Duodenal mucosa (tissue), 2 donors: ENCODE data around the gene SLMAP.

Experiments
- H3K27ac ChIP-seq: one replicate; pipeline ENCODE4 v1.7.0; 2013; ENCODE audit warnings: low read depth, low read length
- H3K27me3 ChIP-seq, 2 donors: one replicate each; pipeline ENCODE4 v1.7.0; 2013; ENCODE audit warnings: low read length in 2 of 2, control low read depth in 1 of 2; ENCODE audit not compliant: insufficient read depth in 2 of 2, control insufficient read depth in 1 of 2
- H3K36me3 ChIP-seq, 2 donors: one replicate each; pipeline ENCODE4 v1.7.0; 2013; ENCODE audit warnings: low read length in 2 of 2, control low read depth in 1 of 2; ENCODE audit not compliant: insufficient read depth in 2 of 2, control insufficient read depth in 1 of 2
- H3K4me1 ChIP-seq, 2 donors: one replicate each; pipeline ENCODE4 v1.7.0; 2013; ENCODE audit warnings: low read length in 2 of 2, control low read depth in 1 of 2; ENCODE audit not compliant: insufficient read depth in 2 of 2, control insufficient read depth in 1 of 2
- H3K4me3 ChIP-seq, 2 donors: one replicate each; pipeline ENCODE4 v1.7.0; 2013; ENCODE audit warnings: low read length in 2 of 2, low read depth in 1 of 2
- H3K9ac ChIP-seq, 2 donors: one replicate each; pipeline ENCODE4 v1.7.0; 2013; ENCODE audit warnings: low read length in 2 of 2, low read depth in 1 of 2
- H3K9me3 ChIP-seq, 2 donors: one replicate each; pipeline ENCODE4 v1.7.0; 2013; ENCODE audit warnings: low read length in 2 of 2, control low read depth in 1 of 2; ENCODE audit not compliant: control insufficient read depth in 1 of 2

The SLMAP gene

GRCh38 chr3:57973715-57974477, 217.8 kb downstream of the SLMAP start:
- Histone ChIP-seq H3K9me3 (no peaks in the 10 kb centered on the region), H3K4me3 (no peak overlapping the region), H3K27ac (no peak overlapping the region), H3K9ac (no peak overlapping the region), H3K36me3 (no peaks in the 10 kb centered on the region), H3K4me1 (peaks cover 47 to 68% of the 10 kb centered on the region in 2 donors), H3K27me3 (no peaks in the 10 kb centered on the region)

GRCh38 chr3:57974796-57975388, 218.8 kb downstream of the SLMAP start:
- H3K4me1 ChIP-seq, result peaks cover 42 to 67% of the 10 kb centered on the region in 2 donors
- no peaks in the 10 kb centered on the region for H3K9me3 ChIP-seq
- no peak overlapping the region for H3K27ac ChIP-seq
- H3K36me3 ChIP-seq, result no peaks in the 10 kb centered on the region
- no peak overlapping the region for H3K9ac ChIP-seq
- no peak overlapping the region for H3K4me3 ChIP-seq
- no peaks in the 10 kb centered on the region for H3K27me3 ChIP-seq

- Histone ChIP-seq H3K9me3 (no peaks in the 10 kb centered on the region), H3K4me3 (no peak overlapping the region), H3K27ac (no peak overlapping the region), H3K4me1 (peaks cover 34 to 60% of the 10 kb centered on the region in 2 donors), H3K27me3 (no peaks in the 10 kb centered on the region), H3K36me3 (no peaks in the 10 kb centered on the region), H3K9ac (no peak overlapping the region)
Observed at GRCh38 chr3:57977818-57978235, 221.7 kb downstream of the SLMAP start.

- peaks cover 35 to 58% of the 10 kb centered on the region in 2 donors for H3K4me1 ChIP-seq
Observed at GRCh38 chr3:57978316-57978715, 222.2 kb downstream of the SLMAP start.

More at GRCh38 chr3:57978316-57978715, 222.2 kb downstream of the SLMAP start:
- Histone ChIP-seq H3K27ac (no peak overlapping the region), H3K9me3 (no peaks in the 10 kb centered on the region), H3K27me3 (no peaks in the 10 kb centered on the region), H3K36me3 (no peaks in the 10 kb centered on the region), H3K4me3 (no peak overlapping the region), H3K9ac (no peak overlapping the region)
